Upper lobe of left lung (tissue), 4 donors: ENCODE data around the gene FOLR3.

ENCODE experiments used
- CTCF ChIP-seq, 6 experiments: fragments of 450-650 bp in 4 of 6; fragments of 200-600 bp in 2 of 6; sonication (generic) in 2 of 6; IDR thresholded peaks; one replicate each; pipeline ENCODE4 v1.5.1; 2016 to 2019; ENCODE audit warnings: antibody characterized with exemption in 6 of 6
- POLR2AphosphoS5 ChIP-seq, 2 donors: sonication (generic); formaldehyde crosslinking; IDR thresholded peaks; one replicate each; pipeline ENCODE4 v1.5.1; 2017; ENCODE audit warnings: antibody characterized with exemption in 2 of 2

GRCh38 chr11:72105888-72106287 lies 29.6 kb upstream of the FOLR3 start, which contains the start of gene TOMT:
- TF ChIP-seq POLR2AphosphoS5 (IDR thresholded peaks at IDR 0.05) (no peak), CTCF (IDR thresholded peaks at IDR 0.05) (no peak)
